Stimulated activated CD8-positive, alpha-beta memory T cell treated with anti-CD3 and anti-CD28 coated beads, Interleukin-4, amount 100 ng/mL, for 24 hours (primary cell): Measurements from ENCODE around the gene CTNNAL1.
"Not testable (repeated sequence)": the region's sequence is repeated elsewhere in the genome, so short reads cannot be mapped to it uniquely, and the experiment has no call there.

ENCODE experiments used
- DNase-seq: peaks from one replicate; pipeline ENCODE4 v3.0.0-alpha.2; 2020; ENCODE audit warnings: low read depth

The CTNNAL1 gene, protein sequence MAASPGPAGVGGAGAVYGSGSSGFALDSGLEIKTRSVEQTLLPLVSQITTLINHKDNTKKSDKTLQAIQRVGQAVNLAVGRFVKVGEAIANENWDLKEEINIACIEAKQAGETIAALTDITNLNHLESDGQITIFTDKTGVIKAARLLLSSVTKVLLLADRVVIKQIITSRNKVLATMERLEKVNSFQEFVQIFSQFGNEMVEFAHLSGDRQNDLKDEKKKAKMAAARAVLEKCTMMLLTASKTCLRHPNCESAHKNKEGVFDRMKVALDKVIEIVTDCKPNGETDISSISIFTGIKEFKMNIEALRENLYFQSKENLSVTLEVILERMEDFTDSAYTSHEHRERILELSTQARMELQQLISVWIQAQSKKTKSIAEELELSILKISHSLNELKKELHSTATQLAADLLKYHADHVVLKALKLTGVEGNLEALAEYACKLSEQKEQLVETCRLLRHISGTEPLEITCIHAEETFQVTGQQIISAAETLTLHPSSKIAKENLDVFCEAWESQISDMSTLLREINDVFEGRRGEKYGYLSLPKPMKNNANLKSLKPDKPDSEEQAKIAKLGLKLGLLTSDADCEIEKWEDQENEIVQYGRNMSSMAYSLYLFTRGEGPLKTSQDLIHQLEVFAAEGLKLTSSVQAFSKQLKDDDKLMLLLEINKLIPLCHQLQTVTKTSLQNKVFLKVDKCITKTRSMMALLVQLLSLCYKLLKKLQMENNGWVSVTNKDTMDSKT

DNA sequence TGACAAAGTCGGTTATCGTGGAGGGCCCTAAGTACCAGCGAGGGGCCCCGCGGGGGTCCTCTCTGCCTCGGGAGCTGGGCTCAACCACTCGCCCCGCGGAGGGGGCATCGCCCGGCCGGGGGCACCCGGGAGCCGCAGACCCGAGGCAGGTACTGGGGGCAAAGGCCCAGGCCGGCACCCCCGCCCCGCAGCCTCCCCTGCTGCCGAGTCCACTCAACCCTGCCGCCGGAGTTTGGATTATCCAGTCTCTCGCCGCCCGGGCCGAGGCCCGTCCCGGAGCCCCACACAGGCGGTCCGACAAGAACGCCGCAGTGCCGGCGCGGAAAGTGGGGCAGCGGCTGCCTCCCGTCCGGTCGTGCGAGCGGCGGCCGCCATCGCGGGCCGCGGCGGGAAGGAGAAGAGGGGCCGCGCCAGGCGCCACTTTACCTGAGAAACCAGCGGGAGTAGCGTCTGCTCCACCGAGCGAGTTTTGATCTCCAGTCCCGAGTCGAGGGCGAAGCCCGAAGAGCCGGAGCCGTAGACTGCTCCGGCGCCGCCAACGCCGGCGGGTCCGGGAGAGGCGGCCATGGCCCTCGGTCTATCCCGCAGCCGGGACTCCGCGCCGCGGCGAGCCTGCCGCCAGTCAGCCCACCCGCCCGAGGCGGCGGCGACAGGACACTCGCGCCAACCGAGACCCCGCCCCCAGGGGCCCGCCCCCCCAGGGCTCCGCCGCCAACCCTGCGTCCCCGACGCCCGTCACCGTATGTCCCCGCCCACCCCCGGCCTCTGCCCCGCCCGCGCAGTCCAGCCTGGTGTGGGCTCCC lies at the start of gene CTNNAL1:
CTNNAL1 (minus strand) TSS at position 624 of the 803 bp plus-strand sequence; CDS start at position 567, 57 bp downstream.
- DNase-seq = peak; percentile 86

DNA sequence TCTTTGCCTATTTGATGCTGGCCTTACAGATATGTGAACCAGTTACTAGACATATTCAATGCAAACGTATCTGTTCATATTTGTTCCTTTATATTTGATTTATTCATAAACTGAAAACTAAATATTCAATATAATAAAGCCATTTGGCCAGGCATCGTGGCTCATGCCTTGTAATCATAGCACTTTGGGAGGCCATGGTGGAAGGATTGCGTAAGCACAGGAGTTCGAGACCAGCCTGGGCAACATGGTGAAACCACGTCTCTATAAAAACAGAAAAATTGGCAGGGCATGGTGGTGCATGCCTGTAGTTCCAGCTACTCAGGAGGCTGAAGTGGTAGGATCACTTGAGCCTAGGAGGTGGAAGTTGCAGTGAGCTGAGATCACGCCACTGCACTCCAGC lies 49.2 kb upstream of the CTNNAL1 start:
- no peak for DNase-seq

- no peak for DNase-seq
Observed at GRCh38 chr9:109060191-109060590, 46.9 kb upstream of the CTNNAL1 start.

DNA sequence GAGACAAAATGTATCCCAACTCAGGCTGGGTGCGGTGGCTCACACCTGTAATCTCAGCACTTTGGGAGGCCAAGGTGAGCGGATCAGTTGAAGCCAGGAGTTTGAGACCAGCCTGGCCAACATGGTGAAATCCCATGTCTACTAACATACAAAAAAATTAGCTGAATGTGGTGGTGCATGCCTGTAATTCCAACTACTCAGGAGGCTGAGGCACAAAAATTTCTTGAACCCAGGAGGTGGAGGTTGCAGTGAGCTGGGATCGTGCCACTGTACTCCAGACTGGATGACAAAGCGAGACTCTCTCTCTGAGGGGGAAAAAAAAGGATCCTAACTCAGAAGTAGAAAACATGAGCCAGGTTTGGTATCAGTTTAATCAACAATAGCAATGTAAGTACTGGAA lies 39.8 kb upstream of the CTNNAL1 start:
- not testable (repeated sequence) for DNase-seq

DNA sequence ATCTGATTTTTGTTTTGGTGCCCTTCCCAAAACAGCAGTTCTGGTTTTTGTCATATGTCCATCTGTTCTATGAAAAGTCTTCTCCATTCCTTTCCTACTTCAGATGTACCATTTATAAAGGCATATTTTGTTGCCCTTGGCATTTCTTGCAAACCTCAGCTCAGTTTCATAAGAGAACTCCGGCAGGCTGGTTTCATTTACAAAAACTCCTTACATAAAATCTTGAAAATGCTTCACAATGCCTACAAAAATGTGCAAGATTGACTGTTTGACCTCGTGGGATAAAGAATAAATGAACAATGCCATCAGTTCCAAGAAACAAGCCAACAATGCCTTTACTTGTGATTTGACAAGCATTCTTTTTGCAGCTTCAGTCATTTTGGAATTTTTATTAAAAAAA lies 39.1 kb upstream of the CTNNAL1 start:
- no peak for DNase-seq

DNA sequence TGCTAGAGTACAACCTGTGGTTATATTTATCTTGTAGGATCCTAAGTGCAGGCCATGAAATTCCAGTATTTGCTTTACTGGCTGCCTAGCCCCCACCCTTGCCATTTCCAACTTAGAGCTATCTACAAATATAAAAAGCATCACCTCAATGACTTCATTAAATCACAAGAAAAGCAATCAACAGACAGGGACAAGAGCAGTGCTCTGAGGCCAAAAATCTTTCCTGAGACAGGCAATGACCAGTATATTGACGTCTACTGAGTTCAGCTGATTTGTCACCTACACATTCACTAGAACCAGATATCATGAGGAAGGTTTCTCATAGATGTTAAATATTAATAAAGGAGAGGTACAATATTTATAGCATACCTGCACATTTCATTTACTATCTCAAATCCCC lies 38.4 kb upstream of the CTNNAL1 start:
- DNase-seq = no peak

DNA sequence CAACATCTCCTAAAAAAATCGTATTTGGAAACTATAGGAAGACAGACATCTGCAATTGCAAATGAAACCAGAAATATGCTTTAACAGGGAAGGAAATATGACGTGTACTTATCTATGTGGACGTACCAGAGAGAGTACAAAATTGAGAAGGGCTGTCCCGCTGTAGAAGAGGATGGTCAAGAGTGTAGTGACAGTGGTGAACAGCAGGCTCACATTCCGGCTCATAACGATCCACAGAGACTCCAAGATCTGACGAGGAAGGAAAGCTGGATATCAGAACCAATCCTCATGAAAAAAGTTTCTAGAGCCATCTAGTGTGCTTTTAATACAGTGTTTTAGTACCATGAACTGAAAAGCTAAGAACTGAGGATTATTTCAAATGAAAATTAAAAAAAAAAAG lies 37.1 kb upstream of the CTNNAL1 start:
- no peak for DNase-seq

GRCh38 chr9:109048822-109049221 lies 35.5 kb upstream of the CTNNAL1 start:
- no peak for DNase-seq

DNA sequence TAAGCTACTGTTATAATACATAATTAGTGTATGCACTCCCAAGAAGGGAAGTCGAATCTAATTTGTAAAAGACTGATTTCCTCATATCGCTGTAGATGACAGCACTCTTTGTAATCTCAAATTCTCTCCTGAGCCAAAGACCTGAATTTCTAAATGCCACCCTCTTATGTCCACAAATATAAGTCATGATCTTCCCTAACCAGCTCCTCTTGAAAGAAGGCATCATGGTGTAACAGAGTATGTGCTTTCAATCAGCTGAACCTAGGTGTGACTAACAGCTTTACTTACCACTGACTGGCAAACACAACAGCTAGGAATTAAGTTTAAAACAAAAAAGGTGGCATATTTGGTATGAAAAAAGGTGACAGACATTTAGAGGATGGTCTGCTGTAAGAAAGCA lies 34.0 kb upstream of the CTNNAL1 start:
- DNase-seq = no peak

DNA sequence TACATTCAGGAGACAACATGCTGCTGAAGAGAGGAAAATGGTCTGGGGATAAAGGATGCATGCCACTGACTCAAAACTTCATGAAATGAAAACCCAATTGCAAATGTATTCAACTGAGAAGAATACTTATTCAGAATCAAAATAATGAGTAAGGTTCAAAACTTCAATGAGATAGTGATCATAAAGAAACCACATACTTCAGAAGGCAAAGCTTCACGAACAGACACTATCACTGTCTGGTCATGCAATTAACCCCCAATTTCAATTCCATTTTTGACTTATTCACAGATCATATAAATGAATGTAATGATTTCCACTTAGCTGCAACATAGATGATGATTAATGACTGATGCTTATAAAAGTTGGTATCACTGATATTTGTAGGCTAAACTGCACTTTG lies 33.0 kb upstream of the CTNNAL1 start:
- DNase-seq = no peak

DNA sequence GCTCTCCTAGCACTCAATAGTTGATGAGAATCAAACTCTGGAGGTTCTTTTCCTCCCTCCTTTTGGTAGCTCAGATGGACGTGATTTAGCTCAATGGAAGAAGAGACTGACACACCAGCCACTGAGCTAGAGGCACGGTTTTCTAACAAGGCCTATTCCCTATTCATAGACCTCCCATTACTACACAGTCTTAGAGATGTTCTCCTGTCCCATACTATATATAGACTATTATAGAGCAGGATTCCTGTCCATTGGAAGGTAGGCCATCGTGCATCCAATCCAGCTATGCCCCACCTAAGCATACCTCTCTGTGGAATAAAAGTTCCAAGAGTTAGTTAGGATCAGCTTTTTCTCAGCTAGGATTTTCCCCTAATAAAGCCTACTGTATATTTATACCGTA lies 30.3 kb upstream of the CTNNAL1 start:
- no peak for DNase-seq

GRCh38 chr9:109040571-109040970 lies 27.3 kb upstream of the CTNNAL1 start:
- DNase-seq = no peak

DNA sequence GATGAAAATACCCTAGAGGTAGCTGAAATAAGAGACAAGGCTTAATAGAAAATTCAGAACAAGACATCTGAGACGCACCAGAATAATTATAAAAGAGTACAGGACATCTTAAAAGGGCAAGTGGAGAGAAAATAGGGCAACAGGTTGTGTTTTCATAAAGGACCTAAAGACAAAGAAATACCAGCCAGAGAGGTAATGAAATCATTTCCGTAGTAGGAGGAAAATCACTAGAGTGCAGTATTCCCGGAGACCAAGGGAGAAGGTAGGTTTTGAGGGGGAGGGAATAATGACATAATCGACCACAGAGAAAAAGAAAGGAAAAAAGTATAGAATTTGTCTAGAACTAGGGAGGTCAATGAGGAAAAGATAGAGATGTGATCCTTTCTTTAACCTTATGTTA lies 26.2 kb upstream of the CTNNAL1 start:
- no peak for DNase-seq

DNA sequence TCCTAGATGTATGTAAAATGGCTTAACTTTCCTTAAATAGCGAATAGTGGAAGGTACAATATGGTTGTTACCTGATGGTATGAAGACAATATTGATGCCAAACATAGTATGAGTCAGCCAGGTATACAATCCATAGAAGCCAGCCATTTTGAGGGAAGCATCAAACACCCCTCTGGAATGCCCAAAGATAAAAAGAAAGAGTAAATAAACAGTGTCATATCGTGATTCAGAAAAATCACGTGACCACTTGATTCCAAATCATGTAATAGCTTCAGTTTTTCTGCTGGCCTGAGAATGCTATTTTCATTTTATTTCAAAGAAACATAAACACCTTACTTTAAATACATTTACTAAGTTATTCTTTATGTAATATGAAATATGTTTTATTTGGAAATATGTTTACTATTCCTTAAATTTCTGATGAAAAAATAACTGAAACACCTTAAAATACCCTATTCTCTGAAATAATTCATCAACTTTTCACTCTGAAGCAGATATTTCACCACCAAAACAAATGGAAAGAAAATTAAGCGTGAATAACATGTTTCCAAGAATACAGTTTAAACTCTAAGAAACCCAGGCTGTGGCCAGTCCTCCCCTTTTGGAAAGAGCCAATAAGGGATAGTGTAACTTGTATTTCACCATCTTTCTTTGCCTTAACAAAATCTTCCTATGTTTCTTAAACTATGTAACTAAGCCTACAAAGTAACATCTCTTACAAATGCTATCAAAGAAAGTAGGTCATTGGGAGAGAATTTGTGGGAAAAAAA lies 24.8 kb upstream of the CTNNAL1 start:
- DNase-seq = no peak

DNA sequence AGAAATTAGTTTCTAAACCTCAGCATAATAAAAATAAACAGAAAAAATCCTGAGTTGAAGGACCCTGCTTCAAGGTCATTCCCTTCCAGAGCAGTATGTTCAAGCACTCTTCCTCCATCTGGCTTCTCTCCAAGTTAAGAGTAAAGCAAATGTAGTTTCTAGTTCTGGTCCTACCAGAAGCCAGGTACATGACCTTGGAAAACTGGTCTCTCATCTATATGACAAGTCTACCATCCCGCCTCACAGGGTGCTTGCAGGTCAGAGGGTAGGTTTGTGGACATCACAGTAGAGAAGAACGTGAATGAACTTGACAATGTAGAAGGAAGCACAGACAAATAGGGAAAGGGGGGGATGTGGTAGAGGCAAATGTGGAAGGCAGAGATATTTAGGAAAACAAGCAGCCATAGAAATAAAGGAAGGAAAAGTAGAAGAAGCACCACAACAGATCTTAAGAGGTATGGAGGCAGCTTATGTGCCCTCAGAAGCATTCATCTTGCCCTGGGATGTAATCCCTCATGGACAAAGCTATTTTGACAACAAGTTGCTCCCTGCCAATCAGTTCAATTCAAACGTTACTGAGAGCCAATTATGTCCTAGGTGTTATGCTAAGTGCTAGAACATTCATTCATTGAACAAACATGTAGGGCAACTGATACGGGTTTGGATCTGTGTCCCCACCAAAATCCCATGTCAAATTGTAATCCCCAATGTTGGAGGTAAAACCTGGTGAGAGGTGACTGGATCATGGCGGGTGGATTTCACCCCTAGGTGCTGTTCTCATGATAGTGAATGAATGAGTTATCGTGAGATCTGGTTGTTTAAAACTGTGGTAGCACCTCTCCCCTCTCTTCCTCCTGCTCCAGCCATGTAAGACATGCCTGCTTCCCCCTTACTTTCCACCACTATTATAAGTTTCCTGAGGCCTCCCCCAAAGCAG lies 23.7 kb upstream of the CTNNAL1 start:
- no peak for DNase-seq

DNA sequence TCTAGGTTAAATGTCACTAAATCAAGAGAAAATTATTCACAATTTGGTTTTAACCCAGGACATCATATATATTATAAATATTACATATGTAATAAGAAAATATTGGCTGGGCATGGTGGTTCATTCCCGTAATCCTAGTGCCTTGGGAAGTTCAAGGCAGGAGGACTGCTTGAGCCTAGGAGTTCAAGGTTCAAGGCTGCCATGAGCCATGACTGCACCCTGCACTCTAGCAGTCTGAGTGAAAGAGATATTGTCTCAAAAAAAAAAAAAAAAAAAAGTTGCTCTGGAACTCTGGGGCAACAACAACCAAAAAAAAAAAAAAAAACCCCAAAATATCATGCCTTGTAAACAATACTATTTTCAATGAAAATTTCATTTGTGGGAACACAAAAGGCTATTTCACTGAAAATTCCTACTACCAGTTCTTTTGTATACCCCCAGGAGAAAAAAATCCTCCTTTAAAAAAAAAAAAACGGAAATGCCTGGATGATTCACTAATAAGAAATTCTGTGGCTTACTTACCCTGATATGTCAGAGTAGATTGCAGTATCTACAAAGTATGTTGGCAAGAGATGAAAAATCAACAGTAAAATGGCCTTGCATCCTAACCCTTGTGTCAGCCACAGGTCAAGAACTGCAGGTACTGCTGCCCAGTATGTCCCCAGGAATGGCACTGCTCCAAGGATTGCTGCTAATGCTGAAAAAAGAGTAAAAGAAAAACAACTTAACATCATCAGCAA lies 22.6 kb upstream of the CTNNAL1 start:
- no peak for DNase-seq

DNA sequence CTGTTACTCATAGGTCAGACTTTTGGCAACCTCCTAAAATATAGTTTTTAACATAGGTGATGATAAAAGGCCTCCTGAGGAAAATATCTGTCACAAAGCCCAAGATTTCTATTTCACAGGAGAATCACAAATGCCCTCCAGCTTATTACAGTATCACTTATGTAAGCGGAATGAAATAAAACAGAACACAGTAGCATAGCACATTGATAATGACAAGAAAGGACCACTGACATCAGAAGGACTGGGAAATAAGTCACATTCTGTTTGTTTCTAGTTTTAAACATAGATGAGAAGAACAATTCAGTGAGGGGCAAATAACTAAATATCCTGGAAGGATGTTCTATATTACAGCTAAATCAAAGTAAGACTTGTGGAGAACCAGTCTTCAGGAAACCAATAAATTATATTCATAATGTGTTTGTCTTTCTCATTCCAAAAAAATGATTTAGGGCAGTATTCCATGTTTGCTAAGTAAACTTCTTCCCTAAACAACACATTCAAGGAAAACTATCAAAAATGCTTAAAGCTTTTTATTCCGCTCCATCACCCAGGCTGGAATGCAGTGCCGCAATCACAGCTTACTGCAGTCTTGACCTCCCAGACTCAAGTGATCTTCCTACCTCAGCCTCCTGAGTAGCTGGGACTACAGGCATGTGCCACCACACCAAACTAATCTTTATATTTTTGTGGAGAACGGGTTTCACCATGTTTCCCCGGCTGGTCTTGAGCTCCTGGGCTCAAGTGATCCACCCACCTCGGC lies 20.8 kb upstream of the CTNNAL1 start:
- no peak for DNase-seq

GRCh38 chr9:109031241-109031640 lies 17.9 kb upstream of the CTNNAL1 start:
- no peak for DNase-seq

- DNase-seq = no peak
Observed at GRCh38 chr9:109030426-109030825, 17.1 kb upstream of the CTNNAL1 start.
